ENCODE measurements around the gene WNT7B.

DNA sequence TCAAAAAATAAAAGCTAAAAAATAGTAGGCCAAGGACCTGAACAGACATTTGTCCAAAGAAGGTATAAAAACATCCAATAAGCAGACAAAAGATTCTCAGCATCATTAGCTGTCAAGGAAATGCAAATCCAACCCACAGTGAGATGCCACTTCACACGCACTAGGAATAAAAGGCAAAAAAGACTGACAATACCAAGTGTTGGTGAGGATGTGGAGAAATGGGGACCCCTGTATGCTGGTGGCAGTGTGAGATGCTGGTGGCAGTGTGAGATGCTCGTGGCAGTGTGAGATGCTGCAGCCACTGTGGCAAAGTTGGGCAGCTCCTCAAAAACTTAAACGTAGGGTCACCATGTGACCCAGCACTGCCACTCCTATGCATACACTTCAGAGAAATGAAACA lies 38.0 kb downstream of the WNT7B start:
- TF ChIP-seq, protein P1, sequence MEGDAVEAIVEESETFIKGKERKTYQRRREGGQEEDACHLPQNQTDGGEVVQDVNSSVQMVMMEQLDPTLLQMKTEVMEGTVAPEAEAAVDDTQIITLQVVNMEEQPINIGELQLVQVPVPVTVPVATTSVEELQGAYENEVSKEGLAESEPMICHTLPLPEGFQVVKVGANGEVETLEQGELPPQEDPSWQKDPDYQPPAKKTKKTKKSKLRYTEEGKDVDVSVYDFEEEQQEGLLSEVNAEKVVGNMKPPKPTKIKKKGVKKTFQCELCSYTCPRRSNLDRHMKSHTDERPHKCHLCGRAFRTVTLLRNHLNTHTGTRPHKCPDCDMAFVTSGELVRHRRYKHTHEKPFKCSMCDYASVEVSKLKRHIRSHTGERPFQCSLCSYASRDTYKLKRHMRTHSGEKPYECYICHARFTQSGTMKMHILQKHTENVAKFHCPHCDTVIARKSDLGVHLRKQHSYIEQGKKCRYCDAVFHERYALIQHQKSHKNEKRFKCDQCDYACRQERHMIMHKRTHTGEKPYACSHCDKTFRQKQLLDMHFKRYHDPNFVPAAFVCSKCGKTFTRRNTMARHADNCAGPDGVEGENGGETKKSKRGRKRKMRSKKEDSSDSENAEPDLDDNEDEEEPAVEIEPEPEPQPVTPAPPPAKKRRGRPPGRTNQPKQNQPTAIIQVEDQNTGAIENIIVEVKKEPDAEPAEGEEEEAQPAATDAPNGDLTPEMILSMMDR (IDR thresholded peaks at IDR 0.05) = no peak
- no peak for TF ChIP-seq POLR2A (IDR thresholded peaks at IDR 0.05)
